Sigmoid colon (tissue), 7 donors: ENCODE measurements around the gene CCL26. TPM values are rescaled to one million over a fixed set of nuclear protein-coding genes. Genes with fewer than 3 reads are reported as not detected.
A peak's percentile ranks its signal among the peaks of the same experiment; 100 is the strongest.

ENCODE experiments used
- DNase-seq: peaks from one replicate; pipeline ENCODE4 v3.0.0-alpha.2; 2019
- H3K27ac ChIP-seq, 4 donors: fragments of 200-600 bp; sonication (generic); one replicate each; pipeline ENCODE4 v1.5.1; 2016 to 2019; ENCODE audit warnings: mild to moderate bottlenecking in 1 of 4
- H3K27me3 ChIP-seq, 3 donors: fragments of 200-600 bp; sonication (generic); one replicate each; pipeline ENCODE4 v1.5.1; 2019; ENCODE audit warnings: mild to moderate bottlenecking in 1 of 3
- H3K36me3 ChIP-seq, 4 donors: fragments of 200-600 bp; sonication (generic); one replicate each; pipeline ENCODE4 v1.5.1; 2016 to 2019
- H3K4me1 ChIP-seq, 4 donors: fragments of 200-600 bp; sonication (generic); one replicate each; pipeline ENCODE4 v1.5.1; 2017 to 2019
- H3K4me3 ChIP-seq, 4 donors: fragments of 200-600 bp; sonication (generic); one replicate each; pipeline ENCODE4 v1.5.1; 2017 to 2019; ENCODE audit warnings: mild to moderate bottlenecking in 2 of 4, moderate library complexity in 1 of 4
- H3K9me3 ChIP-seq, 4 donors: fragments of 200-600 bp in 3 of 4; sonication (generic) in 3 of 4; one replicate each; pipeline versions ENCODE4 v1.5.1 to v1.6.1; 2013 to 2019
- EP300 ChIP-seq, 4 donors: sonication (generic); formaldehyde crosslinking; IDR thresholded peaks; one replicate each; pipeline ENCODE4 v1.6.1; 2017; ENCODE audit warnings: antibody characterized with exemption in 4 of 4
- POLR2A ChIP-seq, 2 donors: fragments of 450-650 bp; IDR thresholded peaks; one replicate each; pipeline ENCODE4 v1.6.1; 2016; ENCODE audit warnings: antibody characterized with exemption in 2 of 2, mild to moderate bottlenecking in 2 of 2, moderate library complexity in 2 of 2
- POLR2AphosphoS5 ChIP-seq, 4 donors: sonication (generic); formaldehyde crosslinking; IDR thresholded peaks; one replicate each; pipeline ENCODE4 v1.6.1; 2017; ENCODE audit warnings: antibody characterized with exemption in 4 of 4
- WGBS, 2 donors: extraction: QIAGEN DNeasy Blood & Tissue Kit; methylation state at CpG; one replicate each; pipeline ENCODE4 v1.1.7; 2013; 5-methylcytosine and 5-hydroxymethylcytosine counted together
- intact Hi-C: fragments of 100-400 bp; cut with DNase I; formaldehyde crosslinking; loops from one replicate; pipeline ENCODE4 v1.15.1; 2023
- polyA plus RNA-seq, 3 donors: library from polyadenylated mRNA; stranded (reverse); fragments of 200-250 nt; gene quantifications; one replicate each; pipeline ENCODE4 v1.2.3, GENCODE V29; 2013
- total RNA-seq, 4 donors: library from RNA; depleted of rRNA; stranded (reverse); fragments of >200 nt; gene quantifications; one replicate each; pipeline ENCODE4 v1.1.0, GENCODE V29; 2016
- TF ChIP-seq, protein P1 (sequence below), 4 experiments: fragments of 450-650 bp in 3 of 4; fragments of 200-600 bp in 1 of 4; IDR thresholded peaks; one replicate each; pipeline ENCODE4 v1.5.1; 2016 to 2019; ENCODE audit warnings: antibody characterized with exemption in 4 of 4, mild to moderate bottlenecking in 3 of 4, moderate library complexity in 2 of 4
- donor health status: healthy with polysubstance abuse.
- donor health status: Bipolar disorder and iron deficiency.
- donor health status: healthy.

Gene CCL26
- total and polyA plus RNA-seq, 7 donors, result 1.8 to 3.3 (median 3.0) TPM; not detected in 4

DNA sequence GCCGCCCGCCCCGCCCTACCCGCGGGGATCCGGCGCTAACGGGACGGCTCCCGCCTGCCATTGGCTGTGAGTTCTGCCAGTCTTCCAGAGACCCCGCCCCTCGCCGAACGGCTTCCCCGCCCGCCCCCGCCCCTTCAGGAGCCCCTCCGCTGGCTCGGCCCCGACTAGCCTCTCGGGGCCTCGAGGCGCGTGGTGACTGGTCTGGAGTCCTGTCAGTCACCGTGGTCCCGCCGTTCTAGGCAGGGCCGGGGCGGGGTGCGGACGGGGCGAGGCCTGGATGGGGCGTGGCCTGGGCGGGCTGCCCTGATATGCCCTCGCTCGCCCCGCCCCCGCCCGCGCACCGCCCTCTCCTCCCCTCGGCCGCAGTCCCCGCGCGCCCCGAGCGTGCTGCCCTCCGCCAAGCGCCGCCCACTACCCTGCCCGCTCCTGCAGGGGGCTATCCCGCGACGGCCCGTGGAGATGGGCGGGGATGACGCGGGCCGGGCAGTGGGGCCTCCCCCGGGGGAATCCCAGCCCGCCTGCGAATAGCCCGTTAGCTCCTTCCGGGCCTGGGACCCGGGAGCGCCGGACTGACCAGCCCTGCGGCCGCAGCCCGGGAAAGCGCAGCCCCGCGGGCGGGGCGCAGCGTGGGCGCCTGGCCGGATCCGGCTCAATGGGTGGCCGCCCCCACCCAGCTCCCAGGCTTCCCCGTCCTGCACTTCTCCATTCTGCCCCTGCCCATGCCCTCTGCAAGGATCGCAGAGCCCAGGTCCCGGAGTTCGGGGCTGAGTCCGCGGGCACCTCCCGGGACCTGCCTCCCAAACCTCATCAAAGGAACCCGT is 32.8 kb downstream of the CCL26 start:
- WGBS, 2 donors, result 1% methylated on average over 89 of the region's 89 CpGs
- peak overlapping the region; percentile 78 to 99 (median 92) for H3K4me3 ChIP-seq
- H3K27me3 ChIP-seq, result no peaks in the 10 kb centered on the region
- intact Hi-C loops, result loop anchor here (10.0 kb wide), 1 partner anchor 226 kb away; no protein-coding TSS in a partner anchor
- DNase-seq, result peak; percentile 100
- peak overlapping the region; percentile 90 to 94 (median 92) for H3K27ac ChIP-seq
- H3K36me3 ChIP-seq, result no peaks in the 10 kb centered on the region
- TF ChIP-seq EP300 (IDR thresholded peaks at IDR 0.05) (no peak), POLR2AphosphoS5 (IDR thresholded peaks at IDR 0.05) (peak; percentile 18 to 53 (median 34)), POLR2A (IDR thresholded peaks at IDR 0.05) (peak in 1 of 2 donors; percentile 20)
- TF ChIP-seq, protein P1, sequence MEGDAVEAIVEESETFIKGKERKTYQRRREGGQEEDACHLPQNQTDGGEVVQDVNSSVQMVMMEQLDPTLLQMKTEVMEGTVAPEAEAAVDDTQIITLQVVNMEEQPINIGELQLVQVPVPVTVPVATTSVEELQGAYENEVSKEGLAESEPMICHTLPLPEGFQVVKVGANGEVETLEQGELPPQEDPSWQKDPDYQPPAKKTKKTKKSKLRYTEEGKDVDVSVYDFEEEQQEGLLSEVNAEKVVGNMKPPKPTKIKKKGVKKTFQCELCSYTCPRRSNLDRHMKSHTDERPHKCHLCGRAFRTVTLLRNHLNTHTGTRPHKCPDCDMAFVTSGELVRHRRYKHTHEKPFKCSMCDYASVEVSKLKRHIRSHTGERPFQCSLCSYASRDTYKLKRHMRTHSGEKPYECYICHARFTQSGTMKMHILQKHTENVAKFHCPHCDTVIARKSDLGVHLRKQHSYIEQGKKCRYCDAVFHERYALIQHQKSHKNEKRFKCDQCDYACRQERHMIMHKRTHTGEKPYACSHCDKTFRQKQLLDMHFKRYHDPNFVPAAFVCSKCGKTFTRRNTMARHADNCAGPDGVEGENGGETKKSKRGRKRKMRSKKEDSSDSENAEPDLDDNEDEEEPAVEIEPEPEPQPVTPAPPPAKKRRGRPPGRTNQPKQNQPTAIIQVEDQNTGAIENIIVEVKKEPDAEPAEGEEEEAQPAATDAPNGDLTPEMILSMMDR (IDR thresholded peaks at IDR 0.05), result peak in 2 of 4 experiments; percentile 11 to 23
- no peaks in the 10 kb centered on the region for H3K9me3 ChIP-seq
- peaks cover 0 to 21% (median 16%) of the 10 kb centered on the region in 4 donors for H3K4me1 ChIP-seq

DNA sequence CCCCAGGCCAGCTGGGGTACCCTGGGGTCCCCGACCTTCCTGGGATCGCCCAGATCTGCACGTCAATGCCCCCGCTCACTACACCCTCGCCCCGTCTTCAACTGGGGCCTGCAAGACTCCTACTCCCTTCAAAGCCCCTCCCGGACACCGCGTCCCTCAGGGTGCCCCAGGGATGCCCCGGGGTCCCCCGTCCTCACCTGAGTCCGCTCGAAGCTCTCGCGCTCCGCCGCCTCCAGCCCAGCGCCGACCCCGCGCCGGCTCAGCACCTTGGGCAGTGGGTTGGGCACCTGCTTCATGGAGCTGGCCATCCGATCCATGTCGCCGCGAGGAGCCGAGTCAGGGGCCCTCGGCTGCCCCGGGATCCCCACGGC is 33.4 kb downstream of the CCL26 start, which contains the start of gene HIP1:
TSS of gene HIP1 (minus strand) at position 338 of the 371 bp plus-strand sequence. CDS start at position 317, 21 bp downstream.
- no peak for DNase-seq
- Histone ChIP-seq H3K27me3 (no peaks in the 10 kb centered on the region), H3K9me3 (no peaks in the 10 kb centered on the region), H3K27ac (peak within 1 kb of the TSS; percentile 90 to 94 (median 92)), H3K4me1 (peaks cover 0 to 22% (median 16%) of the 10 kb centered on the region in 4 donors), H3K4me3 (peak within 1 kb of the TSS; percentile 78 to 99 (median 92)), H3K36me3 (no peaks in the 10 kb centered on the region)
- WGBS, 2 donors, result 0 to 1% methylated on average over 30 of the region's 30 CpGs
- intact Hi-C loops, result loop anchor here (10.0 kb wide), 1 partner anchor 226 kb away; no protein-coding TSS in a partner anchor
- peak in 3 of 4 donors; percentile 61 to 71 (median 67) for TF ChIP-seq POLR2AphosphoS5 (IDR thresholded peaks at IDR 0.05)
- no peak for TF ChIP-seq POLR2A (IDR thresholded peaks at IDR 0.05)
- no peak for TF ChIP-seq EP300 (IDR thresholded peaks at IDR 0.05)
- TF ChIP-seq, protein P1 (IDR thresholded peaks at IDR 0.05), result no peak

DNA sequence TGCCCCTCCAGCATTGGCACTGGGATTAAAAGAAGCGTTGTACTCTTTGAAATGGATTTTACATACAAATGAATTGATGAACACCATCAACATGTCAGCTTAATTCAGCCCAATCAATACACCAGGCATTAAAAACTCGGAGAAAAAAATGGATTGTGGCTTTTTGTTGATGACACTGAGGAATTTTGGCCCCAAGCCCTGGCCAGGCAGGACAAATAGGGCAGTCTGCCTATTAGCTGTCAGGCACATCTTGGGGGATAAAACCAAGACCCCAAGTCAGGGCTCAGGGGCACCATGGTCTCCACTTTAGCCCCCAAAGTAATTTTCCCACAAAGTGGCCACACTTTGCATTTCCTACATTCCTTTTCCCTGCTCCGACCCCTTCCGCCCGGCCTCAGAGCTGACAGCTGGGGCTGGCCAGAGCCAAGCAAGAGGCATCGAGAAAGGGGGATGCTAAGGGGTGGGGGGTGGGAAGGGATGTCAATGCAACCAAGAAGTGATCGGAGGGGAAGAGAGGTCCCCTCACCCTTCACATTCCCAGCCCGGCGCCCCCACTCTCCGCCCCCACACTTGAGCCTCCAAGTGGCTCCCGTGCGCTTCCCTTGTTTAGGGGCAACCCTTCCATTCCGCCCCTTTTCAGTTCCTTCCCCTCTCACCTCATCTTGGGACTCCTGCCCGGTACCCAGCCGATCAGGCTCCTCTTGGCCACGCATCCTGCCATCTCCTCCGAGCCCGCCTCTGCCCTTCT is 34.0 kb downstream of the CCL26 start:
- Histone ChIP-seq H3K4me1 (peaks cover 0 to 22% (median 16%) of the 10 kb centered on the region in 4 donors), H3K36me3 (no peaks in the 10 kb centered on the region), H3K9me3 (no peaks in the 10 kb centered on the region), H3K27me3 (no peaks in the 10 kb centered on the region), H3K27ac (peak overlapping the region; percentile 90 to 94 (median 92)), H3K4me3 (peak overlapping the region; percentile 78 to 99 (median 92))
- WGBS, 2 donors, result 8 to 12% methylated on average over 18 of the region's 18 CpGs
- no peak for TF ChIP-seq POLR2AphosphoS5 (IDR thresholded peaks at IDR 0.05)
- TF ChIP-seq, protein P1 (IDR thresholded peaks at IDR 0.05), result no peak
- no peak for TF ChIP-seq EP300 (IDR thresholded peaks at IDR 0.05)
- TF ChIP-seq POLR2A (IDR thresholded peaks at IDR 0.05), result no peak
- peak; percentile 75 for DNase-seq
- intact Hi-C loops, result loop anchor here (10.0 kb wide), 1 partner anchor 227 kb away; no protein-coding TSS in a partner anchor

DNA sequence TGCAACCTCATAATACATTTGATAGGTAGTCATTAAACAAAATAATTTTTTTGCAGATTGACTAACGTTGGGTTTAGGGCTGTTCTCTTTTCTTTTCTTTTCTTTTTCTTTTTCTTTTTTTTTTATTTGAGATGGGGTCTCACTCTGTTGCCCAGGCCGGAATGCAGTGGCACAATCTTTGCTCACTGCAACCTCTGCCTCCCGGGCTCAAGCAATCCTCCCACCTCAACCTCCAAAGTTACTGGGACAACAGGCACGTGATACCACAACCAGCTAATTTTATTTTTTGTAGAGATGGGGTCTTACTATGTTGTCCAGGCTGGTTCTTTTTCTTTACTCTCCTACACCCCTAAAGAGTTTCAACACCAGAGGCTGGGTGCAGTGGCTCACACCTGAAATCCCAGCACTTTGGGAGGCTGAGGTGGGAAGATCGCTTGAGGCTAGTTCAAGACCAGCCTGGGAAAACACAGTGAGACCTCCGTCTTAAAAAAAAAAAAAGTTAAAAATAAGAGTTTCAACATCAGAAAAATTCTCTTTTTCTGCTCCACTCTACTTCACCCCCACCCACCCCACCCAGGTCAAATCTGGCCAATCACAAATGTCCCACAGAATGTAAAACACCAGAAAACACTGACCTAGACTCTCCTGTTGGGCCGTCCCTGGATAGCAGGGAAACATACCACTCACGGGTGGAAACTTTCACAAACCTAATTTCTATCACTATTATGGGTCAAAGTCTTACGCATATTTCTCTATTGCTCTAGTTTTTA is 36.2 kb downstream of the CCL26 start:
- Histone ChIP-seq H3K27me3 (no peaks in the 10 kb centered on the region), H3K4me3 (no peak overlapping the region), H3K27ac (no peak overlapping the region), H3K9me3 (no peaks in the 10 kb centered on the region), H3K4me1 (peaks cover 0 to 22% (median 16%) of the 10 kb centered on the region in 4 donors), H3K36me3 (no peaks in the 10 kb centered on the region)
- intact Hi-C loops, result loop anchor here (10.0 kb wide), 1 partner anchor 229 kb away; no protein-coding TSS in a partner anchor
- TF ChIP-seq, protein P1 (IDR thresholded peaks at IDR 0.05), result no peak
- no peak for TF ChIP-seq POLR2A (IDR thresholded peaks at IDR 0.05)
- TF ChIP-seq POLR2AphosphoS5 (IDR thresholded peaks at IDR 0.05), result no peak
- no peak for TF ChIP-seq EP300 (IDR thresholded peaks at IDR 0.05)
- DNase-seq, result no peak
- 95% methylated on average over 9 of the region's 9 CpGs for WGBS, 2 donors
